ENCODE results near the gene KCNN3.
"Not testable (repeated sequence)": the region's sequence is repeated elsewhere in the genome, so short reads cannot be mapped to it uniquely, and the experiment has no call there.

KCNN3 gene

GRCh38 chr1:154683820-154684219 lies 186.3 kb downstream of the KCNN3 start:
- Histone ChIP-seq H3K9me3 (ENCODE audit: insufficient read depth, low read depth, low read length) (peaks cover 8% of the 10 kb centered on the region; the same call in 1 of the 2 replicates), H3K27ac (ENCODE audit: low read length) (no peak overlapping the region), H3K36me3 (ENCODE audit: insufficient read depth, low read depth, low read length) (no peaks in the 10 kb centered on the region), H3K4me1 (ENCODE audit: insufficient read depth, low read length) (no peaks in the 10 kb centered on the region), H3K9ac (ENCODE audit: low read depth, low read length) (no peak overlapping the region), H3K27me3 (ENCODE audit: insufficient read depth, low read length) (no peaks in the 10 kb centered on the region), H3K4me3 (ENCODE audit: low read length) (no peak overlapping the region)

- H3K4me3 ChIP-seq (ENCODE audit: low read length) = no peak overlapping the region
- H3K27ac ChIP-seq (ENCODE audit: low read length) = no peak overlapping the region
- H3K36me3 ChIP-seq (ENCODE audit: insufficient read depth, low read depth, low read length) = no peaks in the 10 kb centered on the region
- H3K4me1 ChIP-seq (ENCODE audit: insufficient read depth, low read length) = no peaks in the 10 kb centered on the region
- no peaks in the 10 kb centered on the region for H3K27me3 ChIP-seq (ENCODE audit: insufficient read depth, low read length)
- H3K9me3 ChIP-seq (ENCODE audit: insufficient read depth, low read depth, low read length) = peaks cover 8% of the 10 kb centered on the region; the same call in 1 of the 2 replicates
- no peak overlapping the region for H3K9ac ChIP-seq (ENCODE audit: low read depth, low read length)
These were observed 187.8 kb downstream of the KCNN3 start for GRCh38 chr1:154682254-154682653.

- H3K36me3 ChIP-seq (ENCODE audit: insufficient read depth, low read depth, low read length); H3K4me3 ChIP-seq (ENCODE audit: low read length): not testable (repeated sequence)
These were observed 192.2 kb downstream of the KCNN3 start for GRCh38 chr1:154677844-154678243.

GRCh38 chr1:154676847-154677246 lies 193.2 kb downstream of the KCNN3 start:
- H3K27ac ChIP-seq (ENCODE audit: low read length); H3K27me3 ChIP-seq (ENCODE audit: insufficient read depth, low read length); H3K4me1 ChIP-seq (ENCODE audit: insufficient read depth, low read length); H3K36me3 ChIP-seq (ENCODE audit: insufficient read depth, low read depth, low read length); H3K9ac ChIP-seq (ENCODE audit: low read depth, low read length); H3K9me3 ChIP-seq (ENCODE audit: insufficient read depth, low read depth, low read length); H3K4me3 ChIP-seq (ENCODE audit: low read length): not testable (repeated sequence)

More at GRCh38 chr1:154677844-154678243, 192.2 kb downstream of the KCNN3 start:
- not testable (repeated sequence) for H3K27me3 ChIP-seq (ENCODE audit: insufficient read depth, low read length); H3K27ac ChIP-seq (ENCODE audit: low read length); H3K4me1 ChIP-seq (ENCODE audit: insufficient read depth, low read length); H3K9ac ChIP-seq (ENCODE audit: low read depth, low read length); H3K9me3 ChIP-seq (ENCODE audit: insufficient read depth, low read depth, low read length)

- not testable (repeated sequence) for H3K4me3 ChIP-seq (ENCODE audit: low read length); H3K9me3 ChIP-seq (ENCODE audit: insufficient read depth, low read depth, low read length); H3K27me3 ChIP-seq (ENCODE audit: insufficient read depth, low read length); H3K4me1 ChIP-seq (ENCODE audit: insufficient read depth, low read length); H3K9ac ChIP-seq (ENCODE audit: low read depth, low read length); H3K36me3 ChIP-seq (ENCODE audit: insufficient read depth, low read depth, low read length); H3K27ac ChIP-seq (ENCODE audit: low read length)
These were observed 195.6 kb downstream of the KCNN3 start for GRCh38 chr1:154674456-154674855.

- not testable (repeated sequence) for H3K9me3 ChIP-seq (ENCODE audit: insufficient read depth, low read depth, low read length); H3K27ac ChIP-seq (ENCODE audit: low read length); H3K4me1 ChIP-seq (ENCODE audit: insufficient read depth, low read length); H3K9ac ChIP-seq (ENCODE audit: low read depth, low read length); H3K27me3 ChIP-seq (ENCODE audit: insufficient read depth, low read length); H3K4me3 ChIP-seq (ENCODE audit: low read length); H3K36me3 ChIP-seq (ENCODE audit: insufficient read depth, low read depth, low read length)
These were observed 197.8 kb downstream of the KCNN3 start for GRCh38 chr1:154672245-154672644.

DNA sequence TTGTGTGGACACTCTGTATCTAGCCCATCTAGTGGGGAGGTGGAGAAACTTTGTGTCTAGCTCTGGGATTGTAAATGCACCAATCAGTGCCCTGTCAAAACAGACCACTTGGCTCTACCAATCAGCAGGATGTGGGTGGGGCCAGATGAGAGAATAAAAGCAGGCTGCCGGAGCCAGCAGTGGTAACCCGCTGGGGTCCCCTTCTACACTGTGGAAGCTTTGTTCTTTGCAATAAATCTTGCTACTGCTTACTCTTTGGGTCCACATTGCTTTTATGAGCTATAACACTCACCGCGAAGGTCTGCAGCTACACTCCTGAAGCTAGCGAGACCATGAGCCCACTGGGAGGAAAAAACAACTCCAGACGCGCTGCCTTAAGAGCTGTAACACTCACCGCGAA lies 198.7 kb downstream of the KCNN3 start:
- H3K4me3 ChIP-seq (ENCODE audit: low read length); H3K27ac ChIP-seq (ENCODE audit: low read length); H3K9me3 ChIP-seq (ENCODE audit: insufficient read depth, low read depth, low read length); H3K36me3 ChIP-seq (ENCODE audit: insufficient read depth, low read depth, low read length); H3K27me3 ChIP-seq (ENCODE audit: insufficient read depth, low read length); H3K9ac ChIP-seq (ENCODE audit: low read depth, low read length); H3K4me1 ChIP-seq (ENCODE audit: insufficient read depth, low read length): not testable (repeated sequence)

- not testable (repeated sequence) for H3K4me1 ChIP-seq (ENCODE audit: insufficient read depth, low read length); H3K36me3 ChIP-seq (ENCODE audit: insufficient read depth, low read depth, low read length); H3K27ac ChIP-seq (ENCODE audit: low read length); H3K9me3 ChIP-seq (ENCODE audit: insufficient read depth, low read depth, low read length); H3K9ac ChIP-seq (ENCODE audit: low read depth, low read length); H3K27me3 ChIP-seq (ENCODE audit: insufficient read depth, low read length); H3K4me3 ChIP-seq (ENCODE audit: low read length)
These were observed 199.5 kb downstream of the KCNN3 start for GRCh38 chr1:154670310-154671270.

GRCh38 chr1:154669464-154670282 lies 200.4 kb downstream of the KCNN3 start:
- Histone ChIP-seq H3K27me3 (ENCODE audit: insufficient read depth, low read length) (no peaks in the 10 kb centered on the region), H3K9me3 (ENCODE audit: insufficient read depth, low read depth, low read length) (no peaks in the 10 kb centered on the region), H3K36me3 (ENCODE audit: insufficient read depth, low read depth, low read length) (no peaks in the 10 kb centered on the region), H3K27ac (ENCODE audit: low read length) (no peak overlapping the region), H3K9ac (ENCODE audit: low read depth, low read length) (no peak overlapping the region), H3K4me1 (ENCODE audit: insufficient read depth, low read length) (no peaks in the 10 kb centered on the region), H3K4me3 (ENCODE audit: low read length) (no peak overlapping the region)

DNA sequence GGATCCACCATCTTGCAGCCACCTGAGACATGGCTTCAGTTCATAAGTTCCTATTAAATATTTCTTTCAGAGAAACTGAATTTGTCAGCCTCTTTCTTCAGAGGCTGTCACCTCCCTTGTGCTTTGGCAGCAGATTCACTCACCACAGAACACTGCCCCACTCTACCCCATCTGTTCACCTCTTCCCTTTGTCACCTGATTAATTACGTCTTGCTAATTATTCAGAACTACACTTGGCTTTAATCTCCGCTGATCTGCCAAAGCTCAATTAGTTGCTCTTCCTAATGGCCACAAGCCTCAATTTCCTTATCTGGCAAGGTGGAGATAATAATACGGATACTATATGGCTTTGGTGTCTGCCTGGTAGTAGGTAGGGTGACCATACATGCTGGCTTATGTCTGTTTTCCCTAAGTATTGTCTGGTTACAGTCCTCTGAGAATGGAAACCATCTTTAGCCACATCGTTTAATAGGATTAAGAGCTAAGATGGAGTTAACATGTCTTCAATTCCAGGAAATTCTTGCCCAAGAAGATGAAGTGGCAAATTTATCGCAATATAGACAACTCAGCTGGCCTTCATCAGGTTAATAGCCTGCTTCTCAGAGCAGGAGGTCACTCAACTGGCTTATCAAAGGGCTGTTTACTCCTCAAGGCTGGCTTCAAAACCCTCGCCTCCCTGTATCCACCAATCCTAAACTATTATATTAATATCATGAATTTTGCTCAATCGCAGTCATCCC lies 203.9 kb downstream of the KCNN3 start:
- Histone ChIP-seq H3K9me3 (ENCODE audit: insufficient read depth, low read depth, low read length) (no peaks in the 10 kb centered on the region), H3K4me3 (ENCODE audit: low read length) (no peak overlapping the region), H3K9ac (ENCODE audit: low read depth, low read length) (no peak overlapping the region), H3K36me3 (ENCODE audit: insufficient read depth, low read depth, low read length) (no peaks in the 10 kb centered on the region), H3K27me3 (ENCODE audit: insufficient read depth, low read length) (no peaks in the 10 kb centered on the region), H3K27ac (ENCODE audit: low read length) (no peak overlapping the region), H3K4me1 (ENCODE audit: insufficient read depth, low read length) (no peaks in the 10 kb centered on the region)

DNA sequence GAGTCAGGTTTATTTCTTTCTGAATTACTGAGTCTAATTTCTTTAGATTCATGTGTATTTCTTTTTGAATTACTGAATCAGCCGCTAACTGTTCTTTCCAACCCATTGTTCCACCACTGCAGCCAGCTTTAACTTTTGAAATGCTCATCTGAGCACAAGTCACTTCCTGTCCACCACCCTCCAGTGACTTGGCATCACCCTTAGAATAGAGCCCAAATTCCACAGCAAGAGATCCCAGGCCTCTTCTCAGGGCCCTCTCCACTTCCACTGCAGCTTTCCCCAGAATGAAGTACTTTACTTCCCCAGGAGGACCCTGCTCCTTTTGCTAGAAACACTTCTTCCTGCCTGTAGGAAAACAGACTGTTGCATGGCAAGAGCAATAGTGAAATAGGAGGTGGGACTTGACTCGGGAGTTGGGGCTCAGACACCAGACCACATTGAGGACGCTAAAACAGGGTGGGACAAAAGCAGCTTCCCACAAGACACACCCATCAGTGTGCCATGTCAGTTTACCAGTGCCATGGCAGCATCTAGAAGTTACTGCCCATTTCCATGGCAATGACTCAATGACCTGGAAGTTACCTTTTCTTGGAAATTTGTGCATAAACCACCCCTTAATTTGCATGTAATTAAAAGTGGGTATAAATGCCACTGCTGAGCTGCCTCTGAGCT lies 205.6 kb downstream of the KCNN3 start:
- no peaks in the 10 kb centered on the region for H3K4me1 ChIP-seq (ENCODE audit: insufficient read depth, low read length)
- H3K27ac ChIP-seq (ENCODE audit: low read length) = no peak overlapping the region
- no peaks in the 10 kb centered on the region for H3K36me3 ChIP-seq (ENCODE audit: insufficient read depth, low read depth, low read length)
- no peak overlapping the region for H3K9ac ChIP-seq (ENCODE audit: low read depth, low read length)
- no peak overlapping the region for H3K4me3 ChIP-seq (ENCODE audit: low read length)
- no peaks in the 10 kb centered on the region for H3K9me3 ChIP-seq (ENCODE audit: insufficient read depth, low read depth, low read length)
- no peaks in the 10 kb centered on the region for H3K27me3 ChIP-seq (ENCODE audit: insufficient read depth, low read length)
